B cell (primary cell): ENCODE data around the gene RNF183. TPM values are rescaled to one million over a fixed set of nuclear protein-coding genes. Genes with fewer than 3 reads are reported as not detected.

Experiments
- ATAC-seq: fragments of 200-7000 bp; cut with Tn5 transposase; one replicate; pipeline ENCODE4 v1.10.0; 2021; ENCODE audit warnings: low read depth, mild to moderate bottlenecking, moderate number of reproducible peaks, moderate library complexity
- CTCF ChIA-PET: fragments of 350-600 bp; sonication (Branson Sonifier 250); formaldehyde crosslinking; loops from one replicate; lab custom pipeline; 2021; ENCODE audit warnings: antibody characterized with exemption, inconsistent platforms; lab: Charles Lee
- POLR2A ChIA-PET: fragments of 350-600 bp; sonication (Branson Sonifier 250); formaldehyde crosslinking; loops from one replicate; lab custom pipeline; 2021; ENCODE audit warnings: antibody characterized with exemption; lab: Charles Lee
- DNase-seq: peaks from one replicate; pipeline ENCODE4 v3.0.0; 2013
- H2AFZ ChIP-seq: 2 replicates; pipeline ENCODE4 v1.6.1; 2012; ENCODE audit warnings: mild to moderate bottlenecking, low read depth, low read length; ENCODE audit not compliant: insufficient read depth, poor library complexity, severe bottlenecking
- H3K27ac ChIP-seq, 2 donors: 1 replicate in 1 of 2; 2 replicates in 1 of 2; pipeline ENCODE4 v1.5.1; 2012 to 2013; ENCODE audit warnings: low read length in 2 of 2, mild to moderate bottlenecking in 2 of 2, moderate library complexity in 1 of 2
- H3K27me3 ChIP-seq, 4 experiments: fragments of 200-600 bp in 1 of 4; sonication (generic) in 1 of 4; replicated peaks in 1 of 4; 1 replicate in 2 of 4; 2 replicates in 2 of 4; pipeline versions ENCODE4 v1.6.1 to v1.7.0; 2013 to 2016; ENCODE audit warnings: low read length in 3 of 4, mild to moderate bottlenecking in 2 of 4, mixed read lengths in 1 of 4, moderate library complexity in 1 of 4; ENCODE audit not compliant: insufficient read depth in 4 of 4, control insufficient read depth in 3 of 4; ENCODE audit errors: control extremely low read depth in 1 of 4
- H3K36me3 ChIP-seq, 2 experiments: replicated peaks in 1 of 2; 1 replicate in 1 of 2; 2 replicates in 1 of 2; pipeline versions ENCODE4 v1.6.1 to v1.7.1; 2013; ENCODE audit warnings: low read length in 1 of 2; ENCODE audit not compliant: insufficient read depth in 2 of 2, control insufficient read depth in 1 of 2; ENCODE audit errors: control extremely low read depth in 1 of 2, extremely low read depth in 1 of 2
- H3K4me1 ChIP-seq, 2 donors: fragments of 200-600 bp in 1 of 2; sonication (generic) in 1 of 2; 1 replicate in 1 of 2; 2 replicates in 1 of 2; pipeline versions ENCODE4 v1.5.1 to v1.6.1; 2013 to 2017; ENCODE audit warnings: low read length in 2 of 2; ENCODE audit not compliant: control insufficient read depth in 2 of 2, insufficient read depth in 2 of 2
- H3K4me2 ChIP-seq: replicated peaks from 2 replicates; pipeline ENCODE3; 2012; ENCODE audit warnings: mild to moderate bottlenecking, low read depth, low read length; ENCODE audit not compliant: poor library complexity, severe bottlenecking
- H3K4me3 ChIP-seq, 5 experiments: fragments of 200-600 bp in 1 of 5; sonication (generic) in 1 of 5; 1 replicate in 3 of 5; 2 replicates in 2 of 5; pipeline versions ENCODE4 v1.5.1 to v1.7.0; 2011 to 2016; ENCODE audit warnings: low read length in 4 of 5, mild to moderate bottlenecking in 4 of 5, low read depth in 2 of 5, control low read depth in 1 of 5, moderate library complexity in 1 of 5; ENCODE audit not compliant: insufficient read depth in 1 of 5; ENCODE audit errors: control extremely low read depth in 1 of 5, extremely low read depth in 1 of 5
- H3K79me2 ChIP-seq: fragments of 200-600 bp; sonication (generic); one replicate; pipeline ENCODE4 v1.6.0; 2016; ENCODE audit warnings: low read length; ENCODE audit not compliant: control insufficient read depth, insufficient read depth
- H3K9ac ChIP-seq: fragments of 200-600 bp; sonication (generic); 2 replicates; pipeline ENCODE4 v1.6.1; 2017; ENCODE audit warnings: mild to moderate bottlenecking, low read length, moderate library complexity
- H3K9me3 ChIP-seq, 3 donors: one replicate each; pipeline versions ENCODE4 v1.6.1 to v1.7.1; 2013; ENCODE audit warnings: low read length in 2 of 3; ENCODE audit not compliant: control insufficient read depth in 2 of 3, insufficient read depth in 1 of 3; ENCODE audit errors: control extremely low read depth in 1 of 3
- H4K20me1 ChIP-seq: 2 replicates; pipeline ENCODE4 v1.6.0; 2012; ENCODE audit warnings: mild to moderate bottlenecking, low read length; ENCODE audit not compliant: insufficient read depth, control insufficient read depth, poor library complexity, severe bottlenecking
- H3K27ac Mint-ChIP-seq: one replicate; pipeline ENCODE4 v1.8.0; 2021; ENCODE audit warnings: mixed read lengths
- H3K27me3 Mint-ChIP-seq: one replicate; pipeline ENCODE4 v1.8.0; 2021; ENCODE audit warnings: mixed read lengths
- H3K4me1 Mint-ChIP-seq: one replicate; pipeline ENCODE4 v1.8.0; 2021; ENCODE audit warnings: mixed read lengths
- H3K4me3 Mint-ChIP-seq: one replicate; pipeline ENCODE4 v1.8.0; 2021; ENCODE audit warnings: mixed read lengths
- H3K9me3 Mint-ChIP-seq: one replicate; pipeline ENCODE4 v1.8.0; 2022; ENCODE audit warnings: mixed read lengths; ENCODE audit not compliant: insufficient read depth
- CTCF ChIP-seq: fragments of 200-600 bp; IDR thresholded peaks from one replicate; pipeline ENCODE4 v1.8.0; 2022; ENCODE audit warnings: antibody characterized with exemption, mild to moderate bottlenecking
- EZH2 ChIP-seq: IDR thresholded peaks from 2 replicates; pipeline ENCODE4 v1.6.1; 2012; ENCODE audit warnings: borderline replicate concordance, low read depth, mild to moderate bottlenecking, moderate library complexity, low read length; ENCODE audit not compliant: insufficient read depth, poor library complexity, severe bottlenecking
- WGBS: methylation state at CpG from one replicate; pipeline ENCODE4 v1.1.5; 2013; ENCODE audit warnings: missing lambda C conversion rate; ENCODE audit not compliant: insufficient coverage; 5-methylcytosine and 5-hydroxymethylcytosine counted together
- intact Hi-C: fragments of 100-400 bp; cut with micrococcal nuclease; formaldehyde crosslinking; loops from one replicate; pipeline ENCODE4 v1.10.0; 2022
- polyA plus RNA-seq: library from polyadenylated mRNA; depleted of rRNA; stranded (reverse); fragments of >200 nt; gene quantifications from 2 replicates; pipeline ENCODE4 v1.2.3, GENCODE V29; 2012
- total RNA-seq, 2 donors: library from RNA; stranded (reverse); fragments of 120-200 nt in 1 of 2; gene quantifications; 1 replicate in 1 of 2; 2 replicates in 1 of 2; pipeline versions ENCODE4 v1.2.3 to v1.2.4, GENCODE V29; 2013 to 2022

RNF183 gene
- total and polyA plus RNA-seq, 2 donors (not counting 1 experiment from before 2014, with no cell fraction given), result 0.04 TPM; not detected in 1

GRCh38 chr9:113266174-113266573, 37.0 kb downstream of the RNF183 start:
- POLR2A ChIA-PET, result no interaction called here
- H3K79me2 ChIP-seq, result peaks cover under 1% of the 10 kb centered on the region

More at GRCh38 chr9:113266174-113266573, 37.0 kb downstream of the RNF183 start:
- ATAC-seq, result no peak
- peaks cover 0 to 32% of the 10 kb centered on the region in 2 experiments for H3K36me3 ChIP-seq
- 100% methylated on average over 3 of the region's 3 CpGs for WGBS
- H3K27ac ChIP-seq, result no peak overlapping the region
- intact Hi-C loops, result no loop called here
- no peaks in the 10 kb centered on the region for H3K9me3 ChIP-seq
- no peak overlapping the region for H3K27ac Mint-ChIP-seq
- TF ChIP-seq EZH2 (no peak), CTCF (no peak)
- CTCF ChIA-PET, result interaction anchor here (1.3 kb wide), 1 partner anchor 9 kb away, joined by 6 read pairs; the partner anchor contains the start of genes CDC26 and PRPF4
- no peaks in the 10 kb centered on the region for H3K4me1 Mint-ChIP-seq
- H3K27me3 ChIP-seq, result no peaks in the 10 kb centered on the region
- no peak overlapping the region for H2AFZ ChIP-seq
- H3K4me3 Mint-ChIP-seq, result no peak overlapping the region
- no peak overlapping the region for H3K9ac ChIP-seq
- H3K4me1 ChIP-seq, result no peaks in the 10 kb centered on the region
- no peak overlapping the region for H3K4me2 ChIP-seq
- H3K4me3 ChIP-seq, result no peak overlapping the region
- DNase-seq, result no peak
- no peaks in the 10 kb centered on the region for H4K20me1 ChIP-seq
- no peaks in the 10 kb centered on the region for H3K9me3 Mint-ChIP-seq
- H3K27me3 Mint-ChIP-seq, result no peaks in the 10 kb centered on the region
